Retina (tissue), 1 donor: ENCODE results near the gene SPATA1.

Experiments
- DNase-seq: peaks from one replicate; pipeline ENCODE4 v3.0.0-alpha.2; 2016

The SPATA1 gene

GRCh38 chr1:84597011-84597410 is 90.8 kb downstream of the SPATA1 start:
- DNase-seq, result no peak

DNA sequence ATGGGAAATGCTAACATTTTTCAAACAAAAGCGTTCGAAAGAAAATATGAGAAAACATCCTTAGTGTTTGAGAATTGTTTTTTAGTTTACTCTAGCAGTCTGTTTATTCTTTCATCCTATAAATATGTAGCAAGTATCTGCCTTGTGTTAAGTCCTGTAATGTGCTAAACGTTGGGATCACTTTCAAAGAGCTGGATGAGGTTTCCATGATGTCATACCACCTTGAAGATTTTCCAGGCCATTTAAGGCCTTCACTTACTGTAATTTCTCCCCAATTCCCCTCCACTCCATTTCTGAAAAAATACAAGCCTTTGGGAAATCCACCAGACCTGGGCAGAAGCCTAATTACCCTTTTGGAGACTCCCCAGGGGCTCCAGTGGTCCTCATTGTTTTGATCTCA is 92.2 kb downstream of the SPATA1 start:
- DNase-seq, result no peak

DNA sequence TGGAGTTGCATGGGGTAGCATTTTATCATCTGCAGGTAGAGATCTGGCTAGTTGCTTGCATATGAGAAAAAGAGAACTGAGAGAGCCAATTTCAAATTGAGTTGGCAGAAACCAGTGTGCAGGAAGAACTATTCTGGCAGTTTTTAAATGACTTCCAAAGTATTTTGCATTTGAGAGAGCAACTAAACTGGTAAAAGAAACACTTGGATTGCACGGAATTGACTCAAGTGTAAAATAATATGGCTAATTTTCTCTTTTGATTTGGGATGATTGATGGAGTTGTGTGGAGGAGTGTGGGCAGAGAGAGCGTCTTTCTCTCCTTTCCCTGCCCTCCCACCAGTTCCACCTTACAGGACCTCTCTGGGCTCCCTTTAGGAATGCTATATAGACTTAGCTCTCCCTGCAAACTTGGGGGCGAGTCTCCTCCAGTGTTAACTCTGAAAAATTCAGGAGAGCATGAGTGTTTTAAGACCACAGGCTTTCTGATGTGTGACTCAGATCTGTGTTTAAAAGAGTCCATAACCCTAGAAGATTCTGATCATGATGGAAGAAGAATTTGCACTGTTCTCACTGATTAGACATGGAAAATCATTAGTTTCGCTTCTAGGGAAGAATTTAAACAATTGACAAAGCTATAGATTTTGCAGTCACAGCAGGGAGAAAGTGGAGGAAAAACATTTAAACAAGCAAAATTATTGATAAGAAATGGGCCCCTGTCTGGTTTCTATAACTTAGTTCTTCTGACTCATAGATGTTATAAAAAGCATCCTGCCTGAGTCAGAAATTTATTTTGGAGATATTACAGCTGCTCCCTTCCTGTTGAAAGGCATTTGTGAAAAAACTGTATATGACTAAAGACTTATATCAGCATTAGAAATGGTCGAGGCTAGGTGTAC is 92.9 kb downstream of the SPATA1 start:
- DNase-seq, result no peak

DNA sequence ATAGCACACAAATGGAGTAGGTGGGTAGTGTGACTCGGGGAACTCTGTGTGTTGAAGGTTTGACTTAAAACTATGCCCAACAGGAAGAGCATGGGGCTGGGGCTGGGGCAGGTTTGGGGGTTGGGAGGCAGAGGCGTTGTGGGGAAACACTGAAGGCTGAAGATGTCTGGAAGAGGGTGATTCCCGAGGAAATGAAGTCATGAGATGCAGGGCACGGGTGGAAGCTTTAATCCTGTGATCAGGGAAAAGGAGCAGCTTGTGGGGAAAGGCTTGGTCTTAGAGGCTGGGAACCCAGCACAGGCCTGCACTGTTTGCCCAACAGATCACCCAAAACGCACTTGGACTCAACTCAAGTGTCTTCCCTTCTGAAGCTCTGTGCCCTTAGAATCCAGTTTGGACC is 94.6 kb downstream of the SPATA1 start:
- DNase-seq, result no peak

GRCh38 chr1:84603223-84603622 is 97.0 kb downstream of the SPATA1 start:
- no peak for DNase-seq

GRCh38 chr1:84603941-84604830 is 98.0 kb downstream of the SPATA1 start:
- DNase-seq, result no peak

DNA sequence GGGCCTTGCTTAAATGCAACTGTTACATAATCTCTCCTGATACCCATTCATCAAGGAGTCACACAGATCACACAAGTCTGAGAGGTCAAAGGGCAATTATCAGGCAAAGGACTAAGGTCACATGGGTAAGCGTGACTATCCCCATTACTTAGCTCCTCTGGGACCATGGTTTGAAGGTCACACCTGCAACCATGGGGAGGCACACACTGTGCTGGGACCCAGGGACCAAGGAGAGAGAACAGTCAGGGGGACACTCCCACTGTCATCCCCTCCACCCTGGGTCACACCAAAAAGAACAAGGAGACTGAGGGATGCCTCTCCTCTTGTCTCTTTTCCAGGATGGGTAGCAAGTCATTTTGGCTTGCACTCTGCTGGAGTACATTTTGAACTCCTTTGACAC is 99.0 kb downstream of the SPATA1 start:
- no peak for DNase-seq

- no peak for DNase-seq
These were observed 100.8 kb downstream of the SPATA1 start for GRCh38 chr1:84606977-84607376.

GRCh38 chr1:84611091-84611490 is 104.9 kb downstream of the SPATA1 start:
- no peak for DNase-seq

GRCh38 chr1:84611796-84612195 is 105.6 kb downstream of the SPATA1 start:
- no peak for DNase-seq

- DNase-seq, result no peak
These were observed 106.8 kb downstream of the SPATA1 start for GRCh38 chr1:84613026-84613425.

- DNase-seq, result no peak
These were observed 107.7 kb downstream of the SPATA1 start for GRCh38 chr1:84613887-84614286.

DNA sequence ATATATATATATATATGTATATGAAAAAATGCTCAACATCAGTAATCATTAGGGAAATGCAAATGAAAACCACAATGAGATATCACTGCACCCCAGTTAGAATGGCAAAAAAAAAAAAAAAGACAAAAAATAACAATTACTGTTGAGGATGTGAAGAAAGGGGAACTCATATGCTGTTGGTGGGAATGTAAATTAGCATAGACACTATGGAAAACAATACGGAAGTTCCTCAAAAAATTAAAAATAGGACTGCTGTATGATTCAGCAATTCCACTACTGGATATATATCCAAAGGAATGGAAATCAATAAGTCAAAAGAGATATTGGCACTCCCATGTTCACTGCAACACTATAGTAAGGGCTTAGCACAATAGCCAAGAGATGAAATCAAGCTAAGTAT is 109.6 kb downstream of the SPATA1 start:
- DNase-seq, result no peak
